ENCODE data around the gene PLEKHN1.

GRCh38 chr1:981955-982558 is 15.8 kb downstream of the PLEKHN1 start, which contains the start of gene PERM1:
- no peak for TF ChIP-seq CTCF (IDR thresholded peaks at IDR 0.05; ENCODE audit: extremely low read depth in 1 of 2, insufficient read depth in 1 of 2, low read depth in 1 of 2, low read length in 2 of 2)
- no peak for TF ChIP-seq POLR2AphosphoS5 (IDR thresholded peaks at IDR 0.05; ENCODE audit: insufficient read depth, low read depth, low read length)
- no peak for TF ChIP-seq EZH2 (IDR thresholded peaks at IDR 0.05; ENCODE audit: borderline replicate concordance, low read depth, low read length, severe bottlenecking)
- no peak for TF ChIP-seq POLR2A (IDR thresholded peaks at IDR 0.05; ENCODE audit: low read depth, low read length)
- no peak for TF ChIP-seq JUN (IDR thresholded peaks at IDR 0.05; ENCODE audit: borderline replicate concordance, insufficient read depth, insufficient read length, low read depth)
- TF ChIP-seq MAX (IDR thresholded peaks at IDR 0.05; ENCODE audit: insufficient read depth, insufficient read length) = no peak

Measured in endothelial cell of umbilical vein (primary cell).